MG63 (cell line): ENCODE data around the gene GAD2. TPM values are rescaled to one million over a fixed set of nuclear protein-coding genes. Genes with fewer than 3 reads are reported as not detected.

ENCODE experiments used
- DNase-seq: peaks from one replicate; pipeline ENCODE4 v3.0.0-alpha.2; 2020
- H3K27me3 ChIP-seq: fragments of 250-450 bp; sonication (Bioruptor Pico); 2 replicates; pipeline ENCODE4 v1.5.1; 2020; ENCODE audit warnings: mild to moderate bottlenecking, moderate library complexity
- H3K36me3 ChIP-seq: fragments of 250-450 bp; sonication (Bioruptor Pico); 2 replicates; pipeline ENCODE4 v1.5.1; 2020; ENCODE audit warnings: mild to moderate bottlenecking, moderate library complexity
- H3K4me3 ChIP-seq: fragments of 250-450 bp; sonication (Bioruptor Pico); 2 replicates; pipeline ENCODE4 v1.5.1; 2020; ENCODE audit warnings: mild to moderate bottlenecking, moderate library complexity
- H3K9me3 ChIP-seq: fragments of 250-450 bp; sonication (Bioruptor Pico); 2 replicates; pipeline ENCODE4 v1.5.1; 2020; ENCODE audit warnings: mild to moderate bottlenecking, moderate library complexity
- total RNA-seq: library from RNA; depleted of rRNA; stranded (reverse); fragments of >200 nt; shearing (Covaris generic); gene quantifications from 2 replicates; pipeline ENCODE4 v1.2.3, GENCODE V29; 2014; ENCODE audit warnings: low replicate concordance; rRNA removed

GAD2 gene
- total RNA-seq: not detected in 2 replicates

- Histone ChIP-seq H3K27me3 (peaks cover 71% of the 10 kb centered on the region), H3K36me3 (no peaks in the 10 kb centered on the region), H3K4me3 (no peak within 1 kb of the TSS), H3K9me3 (no peaks in the 10 kb centered on the region)
- DNase-seq: no peak
These were observed at the start of gene GAD2 for GRCh38 chr10:26216585-26217395. TSS of gene GAD2 (plus strand) at chr10:26216774. CDS start at chr10:26216810, 36 bp downstream.

GRCh38 chr10:26169466-26169865 is 47.1 kb upstream of the GAD2 start:
- Histone ChIP-seq H3K36me3 (no peaks in the 10 kb centered on the region), H3K27me3 (peaks cover 3% of the 10 kb centered on the region; the same call in 1 of the 2 replicates), H3K4me3 (no peak overlapping the region), H3K9me3 (no peaks in the 10 kb centered on the region)
- no peak for DNase-seq

- Histone ChIP-seq H3K9me3 (no peaks in the 10 kb centered on the region), H3K27me3 (peaks cover 3% of the 10 kb centered on the region; the same call in 1 of the 2 replicates), H3K36me3 (no peaks in the 10 kb centered on the region), H3K4me3 (no peak overlapping the region)
- no peak for DNase-seq
These were observed 44.4 kb upstream of the GAD2 start for GRCh38 chr10:26172131-26172530.

DNA sequence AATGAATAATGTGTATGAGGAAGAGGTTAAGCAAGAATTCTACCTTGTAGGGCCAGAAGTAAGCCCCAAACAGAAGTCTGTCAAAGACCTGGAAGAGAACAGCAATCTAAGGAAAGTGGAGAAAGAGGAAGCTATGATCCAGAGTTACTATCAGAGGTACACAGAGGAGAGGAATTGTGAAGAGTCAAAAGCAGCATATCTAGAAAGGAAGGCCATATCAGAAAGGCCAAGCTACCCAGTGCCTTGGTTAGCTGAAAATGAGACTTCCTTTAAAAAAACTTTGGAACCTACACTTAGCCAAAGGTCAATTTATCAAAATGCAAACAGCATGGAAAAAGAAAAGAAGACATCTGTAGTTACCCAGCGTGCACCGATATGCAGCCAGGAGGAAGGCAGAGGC is 42.7 kb upstream of the GAD2 start:
- Histone ChIP-seq H3K27me3 (peaks cover 3% of the 10 kb centered on the region; the same call in 1 of the 2 replicates), H3K9me3 (no peaks in the 10 kb centered on the region), H3K36me3 (no peaks in the 10 kb centered on the region), H3K4me3 (no peak overlapping the region)
- no peak for DNase-seq

DNA sequence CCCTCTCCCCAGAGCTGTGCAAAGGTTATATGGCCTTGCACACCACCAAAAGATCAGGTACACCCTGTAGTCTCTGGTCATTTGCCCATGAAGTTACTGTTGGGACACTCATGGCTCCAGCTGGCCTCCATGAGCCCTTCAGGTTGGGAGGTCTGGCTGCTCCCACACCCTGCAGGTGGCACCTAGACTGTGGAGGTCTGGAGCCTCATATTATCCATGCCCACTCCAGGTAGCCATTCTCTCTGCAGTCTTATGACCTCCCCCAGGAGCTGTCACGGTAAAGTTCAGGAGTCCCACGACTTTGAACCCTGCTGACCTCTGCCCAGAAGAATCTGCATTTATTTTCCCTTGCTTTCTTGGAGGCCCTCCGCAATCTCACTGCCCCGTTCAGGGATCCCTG is 39.2 kb upstream of the GAD2 start:
- Histone ChIP-seq H3K27me3 (peaks cover 3% of the 10 kb centered on the region; the same call in 1 of the 2 replicates), H3K9me3 (no peaks in the 10 kb centered on the region), H3K4me3 (no peak overlapping the region), H3K36me3 (no peaks in the 10 kb centered on the region)
- no peak for DNase-seq

DNA sequence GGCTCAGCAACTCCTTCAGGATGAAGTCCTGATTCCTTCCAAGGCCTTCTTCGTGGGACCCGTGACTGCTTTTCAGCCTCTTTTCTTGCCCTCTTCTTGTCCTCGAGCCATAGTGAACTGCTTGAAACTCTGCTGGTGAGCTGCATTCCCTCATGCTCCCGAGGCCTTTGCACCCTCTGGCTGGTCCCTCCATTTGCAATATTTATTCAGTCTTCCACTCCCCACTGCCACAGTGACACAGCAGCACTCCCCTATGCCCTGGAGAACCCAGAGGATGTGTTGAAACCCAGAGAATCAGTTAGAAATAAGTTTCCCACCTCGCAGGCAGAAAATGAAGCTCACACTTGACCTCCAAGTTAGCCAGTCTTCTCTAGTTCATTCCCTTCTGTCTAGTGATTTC is 22.3 kb upstream of the GAD2 start:
- Histone ChIP-seq H3K27me3 (no peaks in the 10 kb centered on the region), H3K9me3 (no peaks in the 10 kb centered on the region), H3K4me3 (no peak overlapping the region), H3K36me3 (no peaks in the 10 kb centered on the region)
- DNase-seq: no peak

- Histone ChIP-seq H3K27me3 (peaks cover 2% of the 10 kb centered on the region; the same call in 1 of the 2 replicates), H3K4me3 (no peak overlapping the region), H3K9me3 (no peaks in the 10 kb centered on the region), H3K36me3 (no peaks in the 10 kb centered on the region)
- no peak for DNase-seq
These were observed 19.3 kb upstream of the GAD2 start for GRCh38 chr10:26197248-26197647.

DNA sequence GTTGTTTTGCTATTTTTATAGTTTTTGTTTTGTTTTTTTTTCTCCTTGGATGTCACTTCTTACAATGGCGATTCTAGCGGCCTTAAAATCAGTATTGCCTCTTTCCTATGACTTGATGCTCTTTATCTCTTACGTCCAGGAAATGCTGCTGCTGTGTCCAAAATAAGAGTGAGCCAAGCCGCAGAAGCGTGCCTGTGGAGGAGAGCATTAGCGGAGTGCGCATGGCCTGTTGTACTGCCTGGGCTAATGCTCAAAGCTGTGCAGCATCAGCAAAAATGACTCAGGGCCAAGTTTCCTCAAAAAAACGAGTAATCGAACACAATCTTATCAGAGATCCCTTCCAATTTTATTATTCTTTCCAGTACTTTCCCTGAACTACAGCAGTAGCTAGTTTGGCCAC is 18.5 kb upstream of the GAD2 start:
- H3K36me3 ChIP-seq: no peaks in the 10 kb centered on the region
- H3K27me3 ChIP-seq: peaks cover 2% of the 10 kb centered on the region; the same call in 1 of the 2 replicates
- no peak overlapping the region for H3K4me3 ChIP-seq
- no peak for DNase-seq
- no peaks in the 10 kb centered on the region for H3K9me3 ChIP-seq

GRCh38 chr10:26199841-26200240 is 16.7 kb upstream of the GAD2 start:
- Histone ChIP-seq H3K4me3 (no peak overlapping the region), H3K9me3 (no peaks in the 10 kb centered on the region), H3K27me3 (peaks cover 2% of the 10 kb centered on the region; the same call in 1 of the 2 replicates), H3K36me3 (no peaks in the 10 kb centered on the region)
- DNase-seq: no peak

DNA sequence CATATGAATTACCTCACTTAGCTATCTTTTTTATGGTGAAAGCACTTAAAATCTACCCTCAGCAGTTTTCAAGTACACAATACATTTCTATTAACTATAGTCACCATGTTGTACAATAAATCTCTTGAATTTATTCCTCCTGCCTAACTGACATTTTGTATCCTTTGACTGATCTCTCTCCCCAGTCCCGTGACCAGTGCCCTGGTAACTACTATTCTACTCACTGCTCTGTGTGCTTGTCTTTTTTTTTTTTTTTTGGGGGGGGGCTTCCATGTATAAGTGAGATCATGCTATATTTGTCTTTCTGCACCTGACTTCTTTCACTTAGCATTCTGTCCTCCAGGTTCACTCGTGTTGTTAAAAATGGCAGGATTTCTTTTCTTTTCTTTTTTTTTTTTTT is 11.4 kb upstream of the GAD2 start:
- no peaks in the 10 kb centered on the region for H3K9me3 ChIP-seq
- H3K36me3 ChIP-seq: no peaks in the 10 kb centered on the region
- DNase-seq: no peak
- H3K4me3 ChIP-seq: no peak overlapping the region
- peaks cover 4% of the 10 kb centered on the region; the same call in 1 of the 2 replicates for H3K27me3 ChIP-seq

- no peaks in the 10 kb centered on the region for H3K36me3 ChIP-seq
- no peak overlapping the region for H3K4me3 ChIP-seq
- no peaks in the 10 kb centered on the region for H3K9me3 ChIP-seq
- peaks cover 33% of the 10 kb centered on the region for H3K27me3 ChIP-seq
- no peak for DNase-seq
These were observed 4.7 kb upstream of the GAD2 start for GRCh38 chr10:26211781-26212444.

- H3K4me3 ChIP-seq: no peak overlapping the region
- no peaks in the 10 kb centered on the region for H3K9me3 ChIP-seq
- H3K27me3 ChIP-seq: peaks cover 39% of the 10 kb centered on the region
- no peaks in the 10 kb centered on the region for H3K36me3 ChIP-seq
- no peak for DNase-seq
These were observed 4.1 kb upstream of the GAD2 start for GRCh38 chr10:26212511-26212910.

DNA sequence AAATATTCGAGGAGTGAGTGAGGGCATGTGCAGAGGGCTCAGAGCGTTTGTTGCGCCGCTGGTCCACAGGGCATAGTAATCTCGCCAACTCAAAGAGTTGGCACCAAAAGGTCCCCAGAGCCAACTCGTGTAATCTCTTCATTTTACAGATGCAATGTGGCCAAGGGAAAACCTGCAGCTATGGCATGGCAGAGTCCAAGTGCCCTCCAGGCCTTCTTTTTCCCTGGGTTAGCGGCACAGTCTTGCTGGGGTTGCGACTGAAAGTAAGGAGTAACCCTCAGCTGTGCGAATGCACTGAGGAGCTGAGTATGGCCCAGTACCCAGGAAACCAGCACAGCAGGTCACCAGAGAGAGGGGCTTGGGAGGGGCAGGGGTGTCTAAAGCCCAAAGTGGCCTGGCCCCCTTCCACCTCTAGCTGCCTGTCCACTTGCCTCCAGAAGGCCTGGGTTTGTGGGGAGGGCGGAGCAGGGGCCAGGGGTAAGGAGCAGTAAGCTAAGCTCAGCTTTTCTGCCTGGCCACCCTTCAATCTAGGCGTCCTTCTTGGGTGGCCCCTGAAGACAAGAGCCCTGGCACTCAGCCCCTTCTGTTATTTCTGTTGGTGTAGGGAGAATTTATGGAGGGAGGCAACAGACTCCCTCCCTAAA is 3.3 kb upstream of the GAD2 start:
- DNase-seq: no peak
- Histone ChIP-seq H3K9me3 (no peaks in the 10 kb centered on the region), H3K36me3 (no peaks in the 10 kb centered on the region), H3K4me3 (no peak overlapping the region), H3K27me3 (peaks cover 46% of the 10 kb centered on the region)

DNA sequence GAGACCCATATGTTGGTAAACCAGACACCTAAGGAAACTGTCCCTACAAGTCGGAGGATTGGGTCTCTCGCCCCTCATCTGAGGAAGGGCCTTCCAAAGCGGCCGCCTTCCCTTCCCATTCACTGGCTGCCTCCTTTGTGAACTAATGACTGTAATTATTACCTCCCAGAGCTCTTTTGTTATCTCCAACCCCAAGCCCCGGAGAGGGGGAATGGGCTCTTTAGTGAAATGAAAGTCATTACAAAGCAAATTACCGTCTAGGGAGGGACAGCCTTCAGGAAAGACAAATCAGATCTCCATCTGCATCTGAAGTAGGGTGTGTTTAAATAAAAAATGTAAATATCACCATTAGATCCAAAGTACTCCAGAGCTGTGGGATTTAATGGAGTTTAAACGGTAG is 2.6 kb upstream of the GAD2 start:
- H3K36me3 ChIP-seq: no peaks in the 10 kb centered on the region
- peaks cover 54% of the 10 kb centered on the region for H3K27me3 ChIP-seq
- no peak overlapping the region for H3K4me3 ChIP-seq
- H3K9me3 ChIP-seq: no peaks in the 10 kb centered on the region
- no peak for DNase-seq

GRCh38 chr10:26214551-26215395 is 1.8 kb upstream of the GAD2 start:
- no peaks in the 10 kb centered on the region for H3K9me3 ChIP-seq
- peaks cover 61% of the 10 kb centered on the region for H3K27me3 ChIP-seq
- no peak overlapping the region for H3K4me3 ChIP-seq
- H3K36me3 ChIP-seq: no peaks in the 10 kb centered on the region
- no peak for DNase-seq

GRCh38 chr10:26215396-26215934 is 1.1 kb upstream of the GAD2 start:
- no peak for DNase-seq
- H3K9me3 ChIP-seq: no peaks in the 10 kb centered on the region
- no peak overlapping the region for H3K4me3 ChIP-seq
- no peaks in the 10 kb centered on the region for H3K36me3 ChIP-seq
- H3K27me3 ChIP-seq: peaks cover 68% of the 10 kb centered on the region
